HG03159 (cell line): ENCODE data around the gene NXF1.
"Not testable (repeated sequence)": the region's sequence is repeated elsewhere in the genome, so short reads cannot be mapped to it uniquely, and the experiment has no call there.

Source experiments
- ATAC-seq: cut with Tn5 transposase; IDR thresholded peaks from one replicate; pipeline ENCODE4 v1.9.1; 2021; ENCODE audit warnings: mild to moderate bottlenecking, moderate library complexity; ENCODE audit not compliant: unreplicated experiment

The NXF1 gene

GRCh38 chr11:62805076-62805892, at the start of gene NXF1:
NXF1 (minus strand) TSS chr11:62805440; CDS start chr11:62805356, 84 bp downstream.
- peak; percentile 76 for ATAC-seq

- no peak for ATAC-seq
These were observed 49.0 kb upstream of the NXF1 start for GRCh38 chr11:62854013-62854824.

GRCh38 chr11:62853279-62853965, 48.2 kb upstream of the NXF1 start:
- ATAC-seq: no peak

GRCh38 chr11:62852523-62853188, 47.4 kb upstream of the NXF1 start:
- no peak for ATAC-seq

GRCh38 chr11:62851807-62852522, 46.7 kb upstream of the NXF1 start:
- no peak for ATAC-seq

- no peak for ATAC-seq
These were observed 45.9 kb upstream of the NXF1 start for GRCh38 chr11:62850911-62851806.

GRCh38 chr11:62847767-62848314, 42.6 kb upstream of the NXF1 start:
- ATAC-seq: no peak

- no peak for ATAC-seq
These were observed 40.9 kb upstream of the NXF1 start for GRCh38 chr11:62846177-62846576.

GRCh38 chr11:62844154-62844553, 38.9 kb upstream of the NXF1 start:
- no peak for ATAC-seq

GRCh38 chr11:62843466-62843865, 38.2 kb upstream of the NXF1 start:
- ATAC-seq: no peak

- ATAC-seq: not testable (repeated sequence)
These were observed 37.7 kb upstream of the NXF1 start for GRCh38 chr11:62842891-62843290.

- ATAC-seq: no peak
These were observed 37.0 kb upstream of the NXF1 start for GRCh38 chr11:62842171-62842741.

GRCh38 chr11:62841361-62842170, 36.3 kb upstream of the NXF1 start:
- peak; percentile 54 for ATAC-seq

GRCh38 chr11:62840721-62841360, 35.6 kb upstream of the NXF1 start:
- not testable (repeated sequence) for ATAC-seq

- ATAC-seq: peak; percentile 45
These were observed 34.1 kb upstream of the NXF1 start, which contains the start of gene WDR74 for GRCh38 chr11:62839050-62839945. WDR74 (minus strand) TSS chr11:62839590; CDS start chr11:62839570, 20 bp downstream.

GRCh38 chr11:62835336-62835735, 30.1 kb upstream of the NXF1 start:
- ATAC-seq: no peak
